Astrocyte of the cerebellum (primary cell): ENCODE results near the gene POLN.

Experiments
- DNase-seq: peaks from one replicate; pipeline ENCODE4 v3.0.0-alpha.2; 2011; ENCODE audit warnings: low read depth
- H3K4me3 ChIP-seq: 2 replicates; pipeline ENCODE4 v1.5.1; 2011; ENCODE audit warnings: mild to moderate bottlenecking, low read depth, low read length, moderate library complexity
- in situ Hi-C: cut with HindIII; loops from 2 replicates; pipeline ENCODE4 v1.10.0; 2017; ENCODE audit warnings: low sequenced_read_pairs
- TF ChIP-seq, protein P1 (sequence below): IDR thresholded peaks from 2 replicates; pipeline ENCODE4 v1.5.1; 2012; ENCODE audit warnings: low read length, low read depth, moderate library complexity, mild to moderate bottlenecking; ENCODE audit errors: missing control alignments

The POLN gene

DNA sequence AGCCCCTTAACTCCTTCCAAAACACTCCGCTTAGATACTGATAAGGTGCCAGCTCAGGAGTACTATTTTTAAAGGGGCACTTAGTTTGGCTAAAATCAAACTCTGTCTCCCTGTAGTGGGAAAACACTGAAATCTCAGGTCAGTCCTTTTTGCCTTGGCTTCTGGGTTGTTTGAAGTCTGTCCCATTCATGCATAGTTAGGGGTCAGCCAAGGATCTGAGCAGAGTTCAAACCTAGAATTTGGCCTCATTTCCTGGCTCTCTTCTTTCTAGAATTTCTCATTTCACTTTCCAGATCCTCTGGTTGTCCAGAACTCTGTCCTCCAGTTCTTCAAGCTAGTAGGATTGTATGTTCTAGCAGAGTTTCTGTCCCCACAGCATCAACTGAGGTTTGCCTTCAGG lies 151.3 kb downstream of the POLN start:
- H3K4me3 ChIP-seq, result no peak overlapping the region
- in situ Hi-C loops, result loop anchor here (5.0 kb wide), 1 partner anchor 58 kb away; no protein-coding TSS in a partner anchor
- TF ChIP-seq, protein P1, sequence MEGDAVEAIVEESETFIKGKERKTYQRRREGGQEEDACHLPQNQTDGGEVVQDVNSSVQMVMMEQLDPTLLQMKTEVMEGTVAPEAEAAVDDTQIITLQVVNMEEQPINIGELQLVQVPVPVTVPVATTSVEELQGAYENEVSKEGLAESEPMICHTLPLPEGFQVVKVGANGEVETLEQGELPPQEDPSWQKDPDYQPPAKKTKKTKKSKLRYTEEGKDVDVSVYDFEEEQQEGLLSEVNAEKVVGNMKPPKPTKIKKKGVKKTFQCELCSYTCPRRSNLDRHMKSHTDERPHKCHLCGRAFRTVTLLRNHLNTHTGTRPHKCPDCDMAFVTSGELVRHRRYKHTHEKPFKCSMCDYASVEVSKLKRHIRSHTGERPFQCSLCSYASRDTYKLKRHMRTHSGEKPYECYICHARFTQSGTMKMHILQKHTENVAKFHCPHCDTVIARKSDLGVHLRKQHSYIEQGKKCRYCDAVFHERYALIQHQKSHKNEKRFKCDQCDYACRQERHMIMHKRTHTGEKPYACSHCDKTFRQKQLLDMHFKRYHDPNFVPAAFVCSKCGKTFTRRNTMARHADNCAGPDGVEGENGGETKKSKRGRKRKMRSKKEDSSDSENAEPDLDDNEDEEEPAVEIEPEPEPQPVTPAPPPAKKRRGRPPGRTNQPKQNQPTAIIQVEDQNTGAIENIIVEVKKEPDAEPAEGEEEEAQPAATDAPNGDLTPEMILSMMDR, result no peak
- no peak for DNase-seq

DNA sequence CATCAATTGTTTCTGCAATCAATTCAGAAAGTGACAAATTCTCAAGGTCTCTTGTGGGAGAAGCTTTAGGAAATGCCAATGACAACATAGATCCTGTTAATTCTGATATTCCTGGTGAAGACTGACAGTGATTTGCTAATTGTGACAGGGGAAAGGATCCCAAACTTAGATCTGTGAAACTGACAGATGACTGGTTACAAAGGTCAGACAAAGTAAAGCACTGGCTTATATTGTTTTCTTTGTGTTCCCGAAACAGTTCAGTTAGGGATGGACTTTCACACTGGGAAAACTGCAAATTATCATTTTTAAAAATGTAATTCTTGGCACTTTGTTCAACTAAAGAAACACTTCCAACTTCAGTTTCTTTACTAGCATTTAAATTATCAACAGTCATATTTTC lies 152.7 kb downstream of the POLN start:
- H3K4me3 ChIP-seq, result no peak overlapping the region
- TF ChIP-seq, protein P1, result no peak
- no peak for DNase-seq
- in situ Hi-C loops, result no loop called here

DNA sequence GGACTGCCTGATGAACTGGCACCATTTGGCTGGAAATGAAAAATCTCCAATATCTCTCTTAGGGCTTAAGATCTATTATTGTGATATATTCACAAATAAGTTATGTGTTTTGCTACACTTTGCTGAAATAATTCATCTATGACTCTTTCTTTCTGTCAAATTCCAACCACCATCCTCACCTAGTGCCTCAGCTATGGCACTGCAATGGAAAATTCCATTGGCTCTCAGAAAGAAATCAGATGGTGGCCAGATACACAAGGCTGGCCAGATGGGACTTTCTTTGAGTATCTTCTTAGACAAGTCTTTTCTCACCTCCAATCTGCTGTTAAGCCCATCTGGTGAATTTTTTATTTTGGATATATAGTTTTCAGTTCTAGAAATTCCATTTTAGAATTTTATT lies 154.8 kb downstream of the POLN start:
- DNase-seq, result no peak
- in situ Hi-C loops, result no loop called here

DNA sequence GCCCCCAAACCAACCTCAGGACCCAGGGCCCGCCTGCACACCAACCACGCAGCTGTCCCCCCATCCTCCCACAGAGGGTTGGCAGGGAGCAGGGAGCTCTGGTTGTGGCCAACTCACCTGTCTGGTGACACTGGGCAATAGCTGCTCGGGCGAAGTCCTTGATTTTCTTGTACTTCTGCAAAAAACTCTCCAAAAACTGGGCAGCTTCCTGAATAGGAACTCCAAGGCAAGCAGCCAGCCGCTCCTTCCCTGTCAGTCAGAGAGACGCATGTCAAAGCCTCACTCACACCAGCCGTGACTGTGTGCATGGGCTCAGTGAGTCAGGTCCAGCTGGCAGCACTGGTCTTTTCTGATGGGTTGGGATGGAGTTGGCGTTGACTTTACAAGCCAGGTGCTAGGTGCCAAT lies 156.4 kb downstream of the POLN start:
- TF ChIP-seq, protein P1, result no peak
- no peak overlapping the region for H3K4me3 ChIP-seq
- in situ Hi-C loops, result no loop called here
- DNase-seq, result no peak

More for the DNA sequence above, 154.8 kb downstream of the POLN start:
- no peak overlapping the region for H3K4me3 ChIP-seq
- TF ChIP-seq, protein P1, result no peak

DNA sequence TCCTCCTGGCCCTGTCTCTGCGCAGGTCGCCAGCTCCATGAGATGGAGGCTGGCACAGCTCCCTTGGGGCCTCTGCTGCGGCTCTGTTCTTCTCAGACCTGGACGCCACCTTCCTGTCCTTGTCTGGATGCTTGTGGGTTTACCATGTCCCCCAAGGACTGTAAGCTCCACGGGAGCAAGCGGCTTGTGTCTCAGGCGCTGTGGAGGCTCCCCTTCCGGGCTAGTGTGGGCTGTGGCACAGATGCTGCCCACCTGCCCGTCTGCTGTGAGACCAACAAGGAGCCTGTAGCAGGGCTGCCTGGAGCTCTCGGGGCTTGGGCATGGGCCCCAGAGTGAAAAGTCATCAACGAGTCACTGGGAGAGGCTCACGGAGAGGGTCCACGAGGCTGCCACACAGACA lies 157.6 kb downstream of the POLN start:
- TF ChIP-seq, protein P1, result no peak
- no peak for DNase-seq
- in situ Hi-C loops, result loop anchor here (5.0 kb wide), 1 partner anchor 83 kb away; no protein-coding TSS in a partner anchor
- H3K4me3 ChIP-seq, result no peak overlapping the region

DNA sequence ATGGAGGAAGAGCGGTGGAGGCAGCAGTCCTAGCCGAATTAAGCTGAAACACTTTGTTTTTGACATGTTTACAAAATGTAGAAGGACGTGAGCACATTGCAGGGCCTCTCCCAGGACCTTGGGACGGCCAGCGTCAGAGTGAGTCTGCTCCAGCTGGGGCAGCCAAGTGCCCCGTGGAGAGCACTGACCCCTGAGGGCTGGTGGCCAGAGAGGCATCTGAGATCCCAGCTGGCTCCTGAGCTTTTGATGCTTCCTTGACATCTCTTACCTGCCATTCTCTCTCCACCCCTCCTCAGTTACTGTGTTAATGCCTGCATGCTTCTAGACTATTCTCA lies 158.1 kb downstream of the POLN start:
- no peak overlapping the region for H3K4me3 ChIP-seq
- DNase-seq, result no peak
- TF ChIP-seq, protein P1, result no peak
- in situ Hi-C loops, result loop anchor here (5.0 kb wide), 1 partner anchor 84 kb away; no protein-coding TSS in a partner anchor
